Smooth muscle cell of the coronary artery (primary cell): ENCODE measurements around the gene PHOSPHO2. TPM values are rescaled to one million over a fixed set of nuclear protein-coding genes. Genes with fewer than 3 reads are reported as not detected.

Experiments
- total RNA-seq: library from RNA; depleted of rRNA; stranded (reverse); fragments of >200 nt; gene quantifications from 2 replicates; pipeline ENCODE4 v1.2.3, GENCODE V29; 2014; ENCODE audit warnings: low replicate concordance

PHOSPHO2 gene, protein sequence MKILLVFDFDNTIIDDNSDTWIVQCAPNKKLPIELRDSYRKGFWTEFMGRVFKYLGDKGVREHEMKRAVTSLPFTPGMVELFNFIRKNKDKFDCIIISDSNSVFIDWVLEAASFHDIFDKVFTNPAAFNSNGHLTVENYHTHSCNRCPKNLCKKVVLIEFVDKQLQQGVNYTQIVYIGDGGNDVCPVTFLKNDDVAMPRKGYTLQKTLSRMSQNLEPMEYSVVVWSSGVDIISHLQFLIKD
- total RNA-seq, result 0.94 and 1.2 TPM in 2 replicates

DNA sequence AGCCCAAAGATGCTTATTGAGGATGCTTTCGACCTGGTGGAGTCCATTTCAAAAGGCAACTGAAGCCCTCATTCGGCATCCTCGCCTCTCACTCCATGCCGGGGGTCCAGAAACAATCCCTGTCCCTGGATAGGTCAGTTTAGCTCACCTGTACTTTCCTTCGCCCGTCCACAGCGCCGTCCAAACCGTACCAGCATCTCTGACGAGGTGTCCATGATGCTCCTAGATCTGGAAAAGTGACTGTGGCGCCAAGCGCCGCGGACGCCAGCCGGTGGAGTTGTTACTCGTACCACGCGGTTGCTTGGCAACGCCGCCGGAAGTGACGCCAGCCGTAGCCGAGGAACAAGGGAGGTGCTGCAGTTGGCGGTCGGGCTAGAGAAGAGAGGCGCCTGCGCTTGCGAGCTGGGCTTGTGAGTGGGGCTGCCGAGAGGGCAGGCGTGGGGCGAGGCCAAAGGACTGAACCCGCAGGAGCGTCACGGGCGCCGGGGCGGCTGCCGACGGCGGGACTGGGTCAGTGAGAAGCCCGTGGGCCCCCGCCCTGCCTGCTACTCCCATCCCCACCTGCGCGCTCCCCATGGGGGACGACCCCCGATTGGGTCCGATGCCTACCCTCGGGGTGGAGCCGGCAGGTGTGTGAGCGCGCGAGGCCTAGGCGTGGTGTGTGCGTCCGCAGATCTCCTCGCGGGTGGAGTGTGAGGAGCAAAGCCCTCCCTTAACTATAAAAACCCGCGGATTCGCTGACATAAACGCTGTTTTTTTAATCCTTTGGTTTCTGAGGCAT lies at the start of gene PHOSPHO2, which contains the start of gene CFAP210:
PHOSPHO2 (plus strand) TSS at position 357 of the 781 bp plus-strand sequence. CDS start 6,503 bp downstream, outside the sequence.
CFAP210 (minus strand) TSS at position 293 of the 781 bp plus-strand sequence; CDS start at position 215, 78 bp downstream.

Other genes starting within 250 kb of the PHOSPHO2 start
- gene BBS5, start 215.0 kb upstream of the PHOSPHO2 start, total RNA-seq, result 2.3 and 4.1 TPM in 2 replicates
- 0.15 and 2.6 TPM in 2 replicates for gene KLHL41, start 184.8 kb upstream of the PHOSPHO2 start, total RNA-seq
- gene FASTKD1, start 120.6 kb upstream of the PHOSPHO2 start, total RNA-seq, result 9.7 and 15.0 TPM in 2 replicates
- 14.7 and 20.7 TPM in 2 replicates for gene PPIG, start 110.1 kb upstream of the PHOSPHO2 start, total RNA-seq
- gene CFAP210, start 64 bp upstream of the PHOSPHO2 start, total RNA-seq, result not detected in 2 replicates
- gene KLHL23, start 39.4 kb downstream of the PHOSPHO2 start, total RNA-seq, result 2.4 and 3.0 TPM in 2 replicates
- 37.2 and 87.2 TPM in 2 replicates for gene SSB, start 104.4 kb downstream of the PHOSPHO2 start, total RNA-seq
- 32.7 and 35.9 TPM in 2 replicates for gene METTL5, start 130.4 kb downstream of the PHOSPHO2 start, total RNA-seq
- 24.3 and 24.7 TPM in 2 replicates for gene UBR3, start 133.0 kb downstream of the PHOSPHO2 start, total RNA-seq